Mucosa of gallbladder (tissue), 1 donor: Measurements from ENCODE around the gene S100Z. TPM values are rescaled to one million over a fixed set of nuclear protein-coding genes. Genes with fewer than 3 reads are reported as not detected.
"Not testable (repeated sequence)": the region's sequence is repeated elsewhere in the genome, so short reads cannot be mapped to it uniquely, and the experiment has no call there.

Experiments
- DNase-seq: peaks from one replicate; pipeline ENCODE4 v3.0.0-alpha.2; 2020; ENCODE audit warnings: low spot score
- total RNA-seq: library from RNA; stranded (reverse); gene quantifications from one replicate; pipeline ENCODE4 v1.2.1, GENCODE V29; 2021
- donor health status: DM: no; HTN: no; CAD: no.

The S100Z gene
- 0.95 TPM for total RNA-seq

- DNase-seq, result no peak
Observed at GRCh38 chr5:76849419-76850291, at the start of gene S100Z. S100Z (plus strand) TSS chr5:76850014; CDS start chr5:76875360, 25,346 bp downstream.

GRCh38 chr5:76800579-76800978, 49.2 kb upstream of the S100Z start:
- no peak for DNase-seq

- no peak for DNase-seq
Observed at GRCh38 chr5:76801159-76801802, 48.5 kb upstream of the S100Z start.

- DNase-seq, result no peak
Observed at GRCh38 chr5:76801803-76802195, 48.0 kb upstream of the S100Z start.

GRCh38 chr5:76804266-76804665, 45.5 kb upstream of the S100Z start:
- no peak for DNase-seq

GRCh38 chr5:76805821-76806505, 43.9 kb upstream of the S100Z start:
- peak; percentile 22 for DNase-seq

GRCh38 chr5:76807296-76807695, 42.5 kb upstream of the S100Z start:
- DNase-seq, result no peak

GRCh38 chr5:76808141-76808691, 41.6 kb upstream of the S100Z start:
- DNase-seq, result no peak

GRCh38 chr5:76809141-76809540, 40.7 kb upstream of the S100Z start:
- DNase-seq, result no peak

- DNase-seq, result no peak
Observed at GRCh38 chr5:76810236-76810635, 39.6 kb upstream of the S100Z start.

- DNase-seq, result no peak
Observed at GRCh38 chr5:76811214-76811613, 38.6 kb upstream of the S100Z start.

GRCh38 chr5:76812209-76812608, 37.6 kb upstream of the S100Z start:
- DNase-seq, result not testable (repeated sequence)

GRCh38 chr5:76813982-76814562, 35.7 kb upstream of the S100Z start:
- DNase-seq, result no peak

GRCh38 chr5:76816110-76816831, 33.5 kb upstream of the S100Z start:
- no peak for DNase-seq

- peak; percentile 90 for DNase-seq
Observed at GRCh38 chr5:76818844-76819831, 30.7 kb upstream of the S100Z start, which contains the start of gene F2RL1. F2RL1 (plus strand) TSS chr5:76819030; CDS start chr5:76819183, 153 bp downstream.

GRCh38 chr5:76819851-76820525, 29.8 kb upstream of the S100Z start:
- DNase-seq, result no peak

GRCh38 chr5:76820526-76820890, 29.3 kb upstream of the S100Z start:
- no peak for DNase-seq

GRCh38 chr5:76821136-76821535, 28.7 kb upstream of the S100Z start:
- DNase-seq, result no peak

GRCh38 chr5:76822105-76822731, 27.6 kb upstream of the S100Z start:
- DNase-seq, result not testable (repeated sequence)
